ENCODE measurements around the gene NDUFV3. TPM values are rescaled to one million over a fixed set of nuclear protein-coding genes. Genes with fewer than 3 reads are reported as not detected.
"Not testable (repeated sequence)": the region's sequence is repeated elsewhere in the genome, so short reads cannot be mapped to it uniquely, and the experiment has no call there.

The NDUFV3 gene
- total RNA-seq, 2 donors from 2014 or later = 33.2 to 42.1 TPM

- H3K9me3 ChIP-seq; intact Hi-C loops (cut with DNase I); DNase-seq (ENCODE audit: low spot score); H3K4me1 ChIP-seq (replicated peaks); H3K36me3 ChIP-seq; H3K4me3 ChIP-seq; H3K27me3 ChIP-seq (replicated peaks; ENCODE audit: insufficient read depth): not testable (repeated sequence)
- peak overlapping the region in 1 of 2 donors; percentile 20 for H3K27ac ChIP-seq
- 45% methylated on average over 9 of the region's 9 CpGs for WGBS
These were observed 40.2 kb downstream of the NDUFV3 start for GRCh38 chr21:42933137-42933970.

GRCh38 chr21:42933973-42934372 is 40.9 kb downstream of the NDUFV3 start:
- DNase-seq (ENCODE audit: low spot score); H3K27ac ChIP-seq; intact Hi-C loops (cut with DNase I); H3K4me3 ChIP-seq; H3K36me3 ChIP-seq; H3K27me3 ChIP-seq (replicated peaks; ENCODE audit: insufficient read depth); H3K9me3 ChIP-seq; H3K4me1 ChIP-seq (replicated peaks): not testable (repeated sequence)
- WGBS = 95% methylated on average over 12 of the region's 12 CpGs

- H3K9me3 ChIP-seq; H3K4me1 ChIP-seq (replicated peaks); DNase-seq (ENCODE audit: low spot score); H3K27ac ChIP-seq; H3K36me3 ChIP-seq; H3K4me3 ChIP-seq; H3K27me3 ChIP-seq (replicated peaks; ENCODE audit: insufficient read depth); intact Hi-C loops (cut with DNase I): not testable (repeated sequence)
- 86% methylated on average over 5 of the region's 5 CpGs for WGBS
These were observed 43.3 kb downstream of the NDUFV3 start for GRCh38 chr21:42936360-42936759.

- H3K27me3 ChIP-seq (replicated peaks; ENCODE audit: insufficient read depth); H3K4me3 ChIP-seq; intact Hi-C loops (cut with DNase I); H3K9me3 ChIP-seq; H3K36me3 ChIP-seq; H3K27ac ChIP-seq; H3K4me1 ChIP-seq (replicated peaks); DNase-seq (ENCODE audit: low spot score): not testable (repeated sequence)
- WGBS = 80% methylated on average over 16 of the region's 16 CpGs
These were observed 44.2 kb downstream of the NDUFV3 start for GRCh38 chr21:42937034-42937940.

- Histone ChIP-seq H3K36me3 (no peaks in the 10 kb centered on the region), H3K9me3 (no peaks in the 10 kb centered on the region), H3K27me3 (replicated peaks; ENCODE audit: insufficient read depth) (no peaks in the 10 kb centered on the region), H3K27ac (no peak overlapping the region), H3K4me1 (replicated peaks) (no peaks in the 10 kb centered on the region), H3K4me3 (no peak overlapping the region)
- TF ChIP-seq POLR2AphosphoS5 (IDR thresholded peaks at IDR 0.05) (no peak), POLR2A (IDR thresholded peaks at IDR 0.05) (no peak), CTCF (IDR thresholded peaks at IDR 0.05) (no peak)
- WGBS = 89% methylated on average over 21 of the region's 21 CpGs
- intact Hi-C loops (cut with DNase I) = no loop called here
- DNase-seq (ENCODE audit: low spot score) = no peak
These were observed 45.0 kb downstream of the NDUFV3 start for GRCh38 chr21:42937960-42938605.

GRCh38 chr21:42938606-42938995 is 45.5 kb downstream of the NDUFV3 start:
- H3K36me3 ChIP-seq; H3K4me1 ChIP-seq (replicated peaks); H3K27me3 ChIP-seq (replicated peaks; ENCODE audit: insufficient read depth); H3K9me3 ChIP-seq; H3K4me3 ChIP-seq; DNase-seq (ENCODE audit: low spot score); intact Hi-C loops (cut with DNase I); H3K27ac ChIP-seq: not testable (repeated sequence)
- 92% methylated on average over 6 of the region's 6 CpGs for WGBS
